Activated naive CD4-positive, alpha-beta T cell (primary cell): ENCODE measurements around the gene REC114.

Experiments
- DNase-seq, 4 experiments: peaks; one replicate each; lab custom pipeline; 2025; lab: John Stamatoyannopoulos, UW

Gene REC114

DNA sequence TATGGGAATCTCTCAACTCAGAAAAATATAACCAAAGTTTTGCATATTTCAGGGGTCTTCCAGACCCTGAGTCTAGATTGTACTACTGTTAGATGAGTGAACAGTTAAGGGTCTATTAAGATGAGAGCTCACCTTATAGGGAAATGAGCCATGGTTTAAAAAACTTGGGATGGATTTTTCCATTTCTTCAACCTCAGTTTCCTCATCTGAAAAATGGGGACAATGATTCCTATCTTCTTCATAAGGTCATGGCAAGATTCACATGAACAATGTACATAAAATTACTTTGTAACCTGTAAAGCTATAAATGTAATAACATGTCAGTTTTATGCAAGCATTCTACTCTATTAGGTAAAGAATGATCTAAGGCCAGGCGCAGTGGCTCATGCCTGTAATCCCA is 161.5 kb downstream of the REC114 start:
- DNase-seq = no peak

GRCh38 chr15:73605759-73606436 is 162.9 kb downstream of the REC114 start:
- DNase-seq = no peak

- DNase-seq = no peak
Observed at GRCh38 chr15:73607405-73607804, 164.4 kb downstream of the REC114 start.

DNA sequence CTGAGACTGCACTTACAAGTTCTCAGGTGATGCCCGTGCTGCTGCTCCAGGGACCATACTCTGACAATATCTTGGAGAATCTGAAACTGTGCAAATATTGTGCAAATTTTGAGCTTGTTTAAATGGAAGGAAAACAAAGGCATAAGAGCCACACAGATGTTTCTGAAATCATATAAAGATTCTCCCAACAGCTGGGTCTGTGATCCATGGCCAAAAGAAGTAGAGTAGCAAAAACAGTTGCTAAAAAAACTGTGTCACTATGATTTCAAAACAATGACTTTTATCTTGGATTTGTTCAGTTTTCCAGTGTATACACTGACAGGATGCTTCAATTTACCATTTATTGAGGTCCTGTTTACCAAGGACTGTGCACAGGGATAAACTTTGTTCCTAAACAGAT is 164.9 kb downstream of the REC114 start:
- no peak for DNase-seq

DNA sequence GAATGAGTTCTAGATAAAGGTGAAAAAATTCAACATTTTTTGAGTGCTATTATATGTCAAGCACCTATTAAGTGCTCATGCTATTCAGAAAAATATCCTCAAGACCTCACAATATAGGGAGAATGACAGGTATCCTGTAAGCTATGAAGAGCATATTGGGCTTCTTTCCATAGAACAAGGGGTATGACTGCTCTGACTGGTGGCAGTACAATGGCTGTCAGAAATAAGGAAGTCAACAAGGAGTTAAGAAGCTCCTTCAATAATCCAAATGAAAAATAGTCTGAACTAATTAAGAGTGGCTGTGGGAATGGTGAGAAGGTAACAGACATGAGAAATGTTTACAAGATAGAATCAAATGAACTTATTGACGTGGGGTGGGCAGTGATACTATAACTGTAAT is 165.5 kb downstream of the REC114 start:
- DNase-seq = no peak

GRCh38 chr15:73608941-73609340 is 166.0 kb downstream of the REC114 start:
- no peak for DNase-seq
